Stimulated activated CD8-positive, alpha-beta memory T cell treated with anti-CD3 and anti-CD28 coated beads, Interleukin-15, amount 100 ng/mL, for 1 hour (primary cell): Measurements from ENCODE around the gene VPS25.
"Not testable (repeated sequence)": the region's sequence is repeated elsewhere in the genome, so short reads cannot be mapped to it uniquely, and the experiment has no call there.

ENCODE experiments used
- DNase-seq: peaks from one replicate; pipeline ENCODE4 v3.0.0-alpha.2; 2020; ENCODE audit warnings: low read depth

VPS25 gene

GRCh38 chr17:42773290-42774035, at the start of gene VPS25:
Gene VPS25 (plus strand): TSS chr17:42773449. CDS start chr17:42773476, 27 bp downstream.
- peak; percentile 53 for DNase-seq

GRCh38 chr17:42723636-42724035, 49.6 kb upstream of the VPS25 start:
- DNase-seq, result no peak

DNA sequence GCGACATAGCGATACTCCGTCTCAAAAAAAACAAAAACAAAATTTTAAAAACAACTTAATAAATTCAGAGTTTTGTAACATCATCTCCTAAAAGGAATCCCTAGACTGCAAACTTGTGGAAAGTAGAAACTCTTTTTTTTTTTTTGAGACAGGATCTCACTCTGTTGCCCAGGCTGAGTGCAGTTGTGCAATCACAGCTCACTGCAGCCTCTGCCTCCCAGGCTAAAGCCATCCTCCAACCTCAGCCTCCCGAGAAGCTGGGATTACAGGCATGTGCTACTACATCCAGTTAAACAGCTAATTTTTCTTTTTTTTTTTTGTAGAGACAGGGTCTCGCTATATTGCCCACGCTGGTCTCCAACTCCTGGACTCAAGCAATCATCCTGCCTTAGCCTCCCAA, 48.1 kb upstream of the VPS25 start:
- DNase-seq, result no peak

DNA sequence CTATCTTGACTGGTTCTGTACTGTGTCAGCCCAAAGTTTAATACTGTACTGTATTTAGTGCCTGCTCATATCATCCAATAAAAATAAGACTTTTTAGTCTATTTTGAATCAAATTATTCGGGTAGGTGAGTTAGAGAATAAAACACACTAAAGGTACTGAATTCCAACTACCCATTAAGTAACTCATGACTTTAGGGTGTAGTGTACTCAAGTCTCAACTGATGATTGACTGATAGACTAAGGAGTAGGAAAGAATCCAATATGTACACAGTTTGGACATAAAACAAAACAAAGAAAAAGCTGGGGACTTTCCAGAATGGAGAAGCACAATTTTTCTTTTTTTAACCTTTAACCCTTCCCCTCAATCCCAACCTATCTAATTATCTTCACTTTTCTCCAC, 32.5 kb upstream of the VPS25 start:
- no peak for DNase-seq

DNA sequence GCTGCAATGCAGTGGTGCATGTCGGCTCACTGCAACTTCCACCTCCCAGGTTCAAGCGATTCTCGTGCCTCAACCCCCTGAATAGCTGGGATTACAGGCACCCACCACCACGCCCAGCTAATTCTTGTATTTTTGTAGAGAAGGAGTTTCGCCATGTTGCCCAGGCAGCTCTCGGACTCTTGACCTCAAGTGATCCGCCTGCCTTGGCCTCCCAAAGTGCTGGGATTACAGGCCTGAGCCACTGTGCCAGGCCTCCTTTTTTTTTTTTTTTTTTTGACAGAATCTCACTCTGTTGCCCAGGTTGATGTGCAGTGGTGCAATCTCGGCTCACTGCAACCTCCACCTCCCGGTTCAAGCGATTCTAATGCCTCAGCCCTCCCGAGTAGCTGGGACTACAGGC, 30.3 kb upstream of the VPS25 start:
- not testable (repeated sequence) for DNase-seq

GRCh38 chr17:42743595-42744282, 29.5 kb upstream of the VPS25 start:
- no peak for DNase-seq

DNA sequence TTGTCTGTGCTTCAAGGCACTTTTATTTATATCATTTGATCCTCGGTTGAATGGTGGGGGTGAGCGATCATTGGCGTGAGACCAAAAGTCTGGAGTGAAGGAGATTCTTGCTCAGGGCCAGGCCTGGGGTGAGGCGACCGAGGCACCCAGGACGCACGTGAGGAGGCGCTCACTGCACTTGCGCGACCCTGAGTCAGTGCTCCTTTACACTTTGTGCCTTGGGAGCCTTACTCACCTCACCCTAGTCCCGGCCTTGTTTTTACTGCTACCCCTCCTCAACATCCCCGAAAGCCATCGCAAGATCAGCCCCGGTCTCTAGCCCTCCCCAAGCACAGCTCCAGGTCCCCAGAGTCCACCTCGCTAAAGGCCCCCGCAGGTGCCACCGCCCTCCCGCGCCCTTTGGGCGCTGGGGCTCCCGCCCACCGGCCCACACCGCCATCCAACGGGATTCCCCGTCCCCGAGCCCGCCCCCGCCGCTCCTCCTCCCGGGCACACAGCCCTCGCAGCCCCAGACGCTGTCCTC, 28.9 kb upstream of the VPS25 start:
- peak; percentile 29 for DNase-seq

DNA sequence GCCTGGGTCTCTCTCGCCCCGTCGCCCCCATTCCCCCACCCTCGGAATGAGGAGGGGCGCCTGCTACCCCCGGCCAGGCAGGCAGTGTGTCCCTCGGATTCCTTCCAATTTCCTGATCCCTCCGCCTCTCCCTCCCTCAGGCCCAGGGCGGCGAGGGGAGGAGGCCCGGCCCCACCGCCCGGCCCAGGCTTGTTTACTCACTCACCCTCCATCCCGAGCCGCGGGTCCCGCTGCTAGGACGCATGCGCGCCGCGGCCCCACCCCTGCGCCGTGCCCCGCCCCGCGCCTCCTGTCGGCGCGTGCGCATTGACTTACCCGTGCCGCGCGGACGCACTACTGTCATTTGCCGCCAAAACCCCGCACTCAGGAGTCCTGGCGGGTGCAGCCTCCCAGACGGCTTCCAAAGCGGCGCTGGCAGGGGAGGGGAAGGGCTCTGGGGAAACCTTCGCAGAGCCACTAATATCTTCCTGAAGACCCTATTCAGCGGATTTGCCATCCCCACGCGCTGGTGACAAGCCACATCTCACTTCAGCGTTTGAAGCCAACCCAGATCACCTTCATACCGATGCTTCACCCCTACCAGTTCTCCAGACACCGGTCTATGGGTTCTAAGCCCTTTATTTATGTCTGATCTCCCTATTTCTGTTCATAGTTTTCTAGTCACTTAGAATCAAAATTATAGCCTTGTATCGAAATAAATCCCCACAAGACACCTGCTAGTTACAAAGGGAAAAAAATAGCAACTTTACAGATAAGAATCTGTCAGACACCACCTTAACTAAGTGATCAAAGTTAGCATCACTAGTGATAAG, 28.2 kb upstream of the VPS25 start, which contains the start of gene EZH1:
Gene EZH1 (minus strand): TSS at position 235 of the 812 bp plus-strand sequence. CDS start 16,099 bp downstream, outside the sequence.
- peak; percentile 76 for DNase-seq

- DNase-seq, result no peak
Observed at GRCh38 chr17:42748202-42748907, 24.9 kb upstream of the VPS25 start.

DNA sequence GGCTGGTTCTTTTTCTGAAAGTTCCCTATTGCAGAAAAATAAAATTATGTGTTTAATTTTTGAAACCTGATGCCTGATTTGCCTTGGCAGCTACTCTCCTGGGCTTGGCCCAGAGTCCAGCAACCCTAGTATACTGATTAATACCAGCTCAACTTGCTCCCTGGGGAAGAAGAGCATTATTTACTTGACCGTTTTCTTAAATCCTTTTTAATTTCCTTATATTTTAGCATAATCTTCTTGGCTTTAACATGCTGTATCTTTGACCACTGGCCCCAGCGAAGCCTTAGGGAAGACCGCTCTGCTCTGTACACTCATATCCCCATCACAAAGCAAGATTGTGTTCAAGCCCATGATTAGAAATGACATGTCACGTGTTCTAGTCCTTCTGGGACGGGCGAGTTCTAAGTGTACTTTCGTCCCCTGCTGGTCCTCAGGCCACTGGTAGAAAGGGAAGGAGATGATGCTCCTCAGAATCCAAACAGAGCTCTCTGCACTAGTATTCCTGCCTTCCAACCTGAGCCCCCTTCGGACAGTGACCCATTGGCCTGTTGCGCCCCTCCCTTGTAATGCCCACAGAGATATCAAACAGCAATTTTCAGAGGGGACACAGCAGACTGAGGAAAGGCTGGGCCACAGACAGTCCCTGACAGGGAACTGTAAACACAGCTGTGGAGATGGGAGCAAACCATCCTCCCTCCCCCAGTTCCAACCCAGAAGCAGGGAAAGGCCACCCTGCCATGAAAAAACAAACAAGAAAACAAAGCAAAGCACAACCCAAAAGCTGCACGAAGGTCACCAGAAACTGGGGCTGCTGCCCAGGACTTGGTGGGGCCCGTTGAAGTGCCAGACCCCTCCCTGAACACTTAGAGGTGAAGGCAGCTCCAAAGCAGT, 24.1 kb upstream of the VPS25 start:
- DNase-seq, result no peak

GRCh38 chr17:42750739-42751344, 22.4 kb upstream of the VPS25 start:
- DNase-seq, result no peak

DNA sequence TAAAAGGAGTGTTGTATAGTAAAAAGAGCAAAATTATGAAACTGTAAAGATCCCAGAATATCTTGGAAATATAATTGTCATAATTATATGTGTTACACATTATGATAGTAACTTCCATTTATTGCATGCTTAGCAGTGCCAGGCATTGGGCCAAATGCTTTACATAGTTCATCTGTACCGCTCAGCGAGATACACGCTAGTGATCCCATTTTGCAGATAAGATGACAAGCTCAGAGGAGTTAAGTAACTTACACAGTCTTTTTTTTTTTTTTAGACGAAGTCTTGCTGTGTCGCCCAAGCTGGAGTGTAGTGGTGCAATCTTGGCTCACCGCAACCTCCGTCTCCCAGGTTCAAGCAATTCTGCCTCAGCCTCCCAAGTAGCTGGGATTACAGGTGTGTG, 21.6 kb upstream of the VPS25 start:
- no peak for DNase-seq

- no peak for DNase-seq
Observed at GRCh38 chr17:42754782-42755181, 18.5 kb upstream of the VPS25 start.

DNA sequence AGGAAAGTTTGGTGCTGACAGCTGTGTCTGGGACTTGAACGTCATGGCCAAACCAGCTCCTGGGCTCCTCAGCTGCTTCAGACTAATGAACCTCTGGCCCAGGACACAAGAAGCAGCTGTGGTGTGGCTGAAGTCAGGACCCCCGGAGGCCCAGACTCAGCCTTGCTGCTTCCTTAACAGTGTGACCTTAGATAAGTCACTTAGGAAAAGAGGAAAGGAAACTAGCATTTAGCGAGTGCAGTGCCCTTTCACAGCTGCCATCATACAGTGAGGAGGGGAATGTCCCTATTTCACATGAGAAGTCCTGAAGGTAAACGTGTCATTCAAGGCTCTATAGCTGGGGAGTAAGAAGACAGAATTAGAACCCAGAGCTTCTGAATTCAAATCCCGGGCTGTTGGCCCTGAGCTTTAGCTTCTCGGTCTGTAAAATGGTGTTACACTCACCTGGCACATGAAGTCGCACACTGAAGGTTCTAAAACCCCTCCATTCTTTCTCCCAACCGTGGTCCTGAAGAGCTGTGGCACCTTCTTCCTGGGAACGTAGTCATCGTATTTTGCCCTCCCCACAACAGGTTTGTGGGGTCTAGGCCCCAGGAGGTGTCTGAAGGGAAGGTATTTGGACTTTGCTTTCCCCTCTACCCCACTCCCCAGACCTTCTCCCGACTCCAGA, 13.1 kb upstream of the VPS25 start:
- DNase-seq, result no peak

GRCh38 chr17:42760652-42761581, 12.3 kb upstream of the VPS25 start, which contains the start of gene RAMP2:
Gene RAMP2 (plus strand): TSS chr17:42761227. CDS start chr17:42761262, 35 bp downstream.
- DNase-seq, result no peak

DNA sequence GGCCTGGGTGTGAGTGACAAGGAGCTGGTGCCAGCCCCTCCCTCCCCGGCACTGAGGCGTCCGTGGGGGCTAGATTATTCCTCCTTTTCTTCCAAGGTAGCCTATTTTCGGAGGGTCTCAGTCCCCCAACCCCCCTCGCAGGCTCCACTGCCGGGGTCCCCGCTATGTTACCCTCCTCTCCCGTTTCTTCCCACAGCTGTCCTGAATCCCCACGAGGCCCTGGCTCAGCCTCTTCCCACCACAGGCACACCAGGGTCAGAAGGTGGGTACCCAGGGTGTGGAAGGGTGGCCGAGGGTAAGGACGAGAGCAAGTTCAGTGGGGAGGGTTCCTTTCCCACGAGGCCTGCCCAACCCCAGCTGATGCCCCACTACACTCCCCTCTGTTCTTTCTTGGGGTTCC, 11.6 kb upstream of the VPS25 start:
- no peak for DNase-seq

DNA sequence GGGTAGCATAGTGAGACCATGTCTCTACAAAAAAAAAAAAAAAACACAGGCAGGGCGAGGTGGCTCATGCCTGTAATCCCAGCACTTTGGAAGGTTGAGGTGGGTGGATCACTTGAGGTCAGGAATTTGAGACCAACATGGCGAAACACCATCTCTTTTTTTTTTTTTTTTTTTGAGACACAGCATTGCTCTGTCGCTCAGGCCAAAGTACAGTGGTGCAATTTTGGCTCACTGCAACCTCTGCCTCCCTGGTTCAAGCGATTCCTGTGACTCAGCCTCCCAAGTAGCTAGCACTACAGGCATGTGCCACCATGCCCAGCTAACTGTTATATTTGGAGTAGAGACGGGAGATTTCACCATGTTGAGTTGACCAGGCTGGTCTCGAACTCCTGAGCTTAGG, 7.1 kb upstream of the VPS25 start:
- no peak for DNase-seq

GRCh38 chr17:42767512-42767911, 5.7 kb upstream of the VPS25 start:
- DNase-seq, result no peak
